B cell (primary cell): ENCODE measurements around the gene LHX6.

Experiments used
- CTCF ChIP-seq: fragments of 200-600 bp; IDR thresholded peaks from one replicate; pipeline ENCODE4 v1.8.0; 2022; ENCODE audit warnings: antibody characterized with exemption, mild to moderate bottlenecking
- EZH2 ChIP-seq: IDR thresholded peaks from 2 replicates; pipeline ENCODE4 v1.6.1; 2012; ENCODE audit warnings: borderline replicate concordance, low read depth, mild to moderate bottlenecking, moderate library complexity, low read length; ENCODE audit not compliant: insufficient read depth, poor library complexity, severe bottlenecking

DNA sequence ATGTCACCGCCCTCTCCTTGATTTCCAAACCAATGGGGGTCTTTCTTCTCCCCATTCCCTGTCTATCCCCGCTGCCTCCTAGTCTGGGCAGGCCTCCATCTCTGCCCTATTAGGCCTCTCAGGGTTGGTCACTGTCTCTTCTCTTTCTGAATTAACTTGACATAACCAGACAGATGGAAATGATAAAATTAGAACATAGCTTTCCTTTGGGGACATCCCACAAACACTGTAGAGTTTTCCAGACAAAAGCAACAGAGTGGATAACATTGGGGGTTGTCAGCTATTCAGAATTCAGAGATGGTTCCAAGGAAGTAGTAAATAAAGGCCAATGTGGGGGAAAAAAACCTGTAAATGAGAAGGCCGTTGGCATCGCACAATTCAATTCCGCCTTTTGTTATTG, 24.7 kb downstream of the LHX6 start:
- no peak for TF ChIP-seq CTCF
- TF ChIP-seq EZH2, result no peak
